Mesothelial cell of epicardium (in vitro differentiated cells): ENCODE results near the gene TMEM247. TPM values are rescaled to one million over a fixed set of nuclear protein-coding genes. Genes with fewer than 3 reads are reported as not detected.

Experiments
- DNase-seq, 2 experiments: peaks; one replicate each; pipeline ENCODE4 v3.0.0; 2021; ENCODE audit warnings: low spot score in 2 of 2; ENCODE audit not compliant: unreplicated experiment in 2 of 2
- H3K27ac Mint-ChIP-seq: 2 replicates; pipeline ENCODE4 v1.8.0; 2021; ENCODE audit warnings: mixed read lengths
- H3K27me3 Mint-ChIP-seq: 2 replicates; pipeline ENCODE4 v1.8.0; 2021; ENCODE audit warnings: low read depth, mixed read lengths
- H3K36me3 Mint-ChIP-seq: 2 replicates; pipeline ENCODE4 v1.8.0; 2021; ENCODE audit warnings: mixed read lengths
- H3K4me1 Mint-ChIP-seq: 2 replicates; pipeline ENCODE4 v1.8.0; 2021; ENCODE audit warnings: mixed read lengths
- H3K4me3 Mint-ChIP-seq: 2 replicates; pipeline ENCODE4 v1.8.0; 2021; ENCODE audit warnings: mild to moderate bottlenecking, moderate library complexity, mixed read lengths
- H3K9me3 Mint-ChIP-seq: 2 replicates; pipeline ENCODE4 v1.8.0; 2021; ENCODE audit warnings: mixed read lengths
- CTCF ChIP-seq: fragments of 200-600 bp; sonication (generic); IDR thresholded peaks from one replicate; pipeline ENCODE4 v1.5.0; 2021; ENCODE audit warnings: antibody characterized with exemption; ENCODE audit not compliant: unreplicated experiment
- total RNA-seq: library from RNA; stranded (reverse); gene quantifications from 3 replicates; pipeline ENCODE4 v1.2.1, GENCODE V29; 2021

Gene TMEM247
- total RNA-seq, 1 donor from 2014 or later, result not detected

- no peak for DNase-seq
- TF ChIP-seq CTCF, result no peak
- peaks cover 10% of the 10 kb centered on the region for H3K9me3 Mint-ChIP-seq
- no peaks in the 10 kb centered on the region for H3K27me3 Mint-ChIP-seq
- peaks cover 48% of the 10 kb centered on the region for H3K4me1 Mint-ChIP-seq
- H3K4me3 Mint-ChIP-seq, result no peak overlapping the region
- no peaks in the 10 kb centered on the region for H3K36me3 Mint-ChIP-seq
- H3K27ac Mint-ChIP-seq, result peak overlapping the region; percentile 66
Measured at GRCh38 chr2:46435353-46435752, 44.0 kb upstream of the TMEM247 start.

DNA sequence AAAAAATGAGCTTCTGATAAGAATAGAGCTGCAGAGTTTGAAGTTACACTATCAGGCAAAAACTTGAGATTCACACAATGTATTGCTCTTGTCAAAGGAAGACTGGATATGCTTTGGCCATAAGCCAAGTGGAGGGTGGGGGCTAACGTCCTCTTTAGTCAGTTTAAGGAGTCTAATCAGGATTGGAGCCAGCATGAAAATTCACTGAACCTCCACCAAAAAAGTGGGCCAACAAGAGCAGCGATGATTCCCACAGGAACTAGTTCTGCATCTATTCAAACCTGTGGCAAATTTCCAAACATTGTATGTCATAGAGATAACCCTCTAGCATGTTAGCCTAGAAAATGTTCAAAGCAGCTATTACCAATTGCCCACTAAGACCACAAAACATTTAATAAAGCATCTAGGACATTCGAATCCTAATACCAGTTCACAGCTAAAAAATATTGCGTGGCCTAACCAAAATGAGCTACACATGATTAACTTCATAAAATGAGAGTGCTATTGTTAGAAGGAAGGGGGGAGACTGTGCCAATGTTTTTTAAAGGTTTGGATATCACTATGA is 43.5 kb upstream of the TMEM247 start:
- H3K27me3 Mint-ChIP-seq, result no peaks in the 10 kb centered on the region
- H3K27ac Mint-ChIP-seq, result peak overlapping the region; percentile 23
- H3K9me3 Mint-ChIP-seq, result peaks cover 10% of the 10 kb centered on the region
- no peak for DNase-seq
- H3K4me3 Mint-ChIP-seq, result no peak overlapping the region
- TF ChIP-seq CTCF, result no peak
- no peaks in the 10 kb centered on the region for H3K36me3 Mint-ChIP-seq
- H3K4me1 Mint-ChIP-seq, result peaks cover 48% of the 10 kb centered on the region

DNA sequence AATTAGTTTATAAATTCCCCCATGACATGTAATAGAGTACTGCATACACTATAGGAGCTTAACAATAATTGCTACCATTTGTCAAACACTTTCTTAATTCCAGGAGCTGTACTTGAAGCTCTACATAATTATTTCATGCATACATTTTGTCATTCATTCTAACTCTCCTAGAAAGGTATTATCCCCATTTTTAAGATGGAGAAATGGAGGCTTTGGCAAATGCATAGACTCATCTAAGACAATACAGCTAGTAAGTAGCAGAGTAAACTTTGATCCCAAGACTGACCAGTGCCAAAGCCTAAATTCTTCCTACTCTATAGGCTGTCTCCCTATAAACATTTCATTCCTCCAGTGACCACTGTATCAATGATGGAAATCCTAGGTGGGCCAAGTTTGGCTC is 42.6 kb upstream of the TMEM247 start:
- H3K27me3 Mint-ChIP-seq, result no peaks in the 10 kb centered on the region
- no peaks in the 10 kb centered on the region for H3K36me3 Mint-ChIP-seq
- H3K27ac Mint-ChIP-seq, result no peak overlapping the region
- no peak overlapping the region for H3K4me3 Mint-ChIP-seq
- no peak for TF ChIP-seq CTCF
- peaks cover 41% of the 10 kb centered on the region for H3K4me1 Mint-ChIP-seq
- DNase-seq, result no peak
- H3K9me3 Mint-ChIP-seq, result peaks cover 10% of the 10 kb centered on the region

- Mint-ChIP-seq H3K27ac (no peak overlapping the region), H3K27me3 (no peaks in the 10 kb centered on the region), H3K4me3 (no peak overlapping the region), H3K36me3 (no peaks in the 10 kb centered on the region), H3K9me3 (peaks cover 10% of the 10 kb centered on the region), H3K4me1 (peaks cover 35% of the 10 kb centered on the region)
- no peak for DNase-seq
- no peak for TF ChIP-seq CTCF
Measured at GRCh38 chr2:46438102-46438501, 41.3 kb upstream of the TMEM247 start.

GRCh38 chr2:46438794-46439193 is 40.6 kb upstream of the TMEM247 start:
- Mint-ChIP-seq H3K9me3 (peaks cover 10% of the 10 kb centered on the region), H3K4me1 (peaks cover 35% of the 10 kb centered on the region), H3K36me3 (no peaks in the 10 kb centered on the region), H3K27ac (no peak overlapping the region), H3K27me3 (no peaks in the 10 kb centered on the region), H3K4me3 (no peak overlapping the region)
- no peak for TF ChIP-seq CTCF
- no peak for DNase-seq

GRCh38 chr2:46439582-46439981 is 39.8 kb upstream of the TMEM247 start:
- DNase-seq, result no peak
- H3K9me3 Mint-ChIP-seq, result peaks cover 15% of the 10 kb centered on the region
- H3K4me1 Mint-ChIP-seq, result peaks cover 29% of the 10 kb centered on the region
- H3K4me3 Mint-ChIP-seq, result no peak overlapping the region
- no peak overlapping the region for H3K27ac Mint-ChIP-seq
- no peaks in the 10 kb centered on the region for H3K27me3 Mint-ChIP-seq
- no peak for TF ChIP-seq CTCF
- H3K36me3 Mint-ChIP-seq, result no peaks in the 10 kb centered on the region
